Measurements from ENCODE around the gene MLH1.

MLH1 gene

GRCh38 chr3:37097776-37098175 is 104.5 kb downstream of the MLH1 start:
- no peak for DNase-seq

- no peak for DNase-seq
These were observed 105.6 kb downstream of the MLH1 start for GRCh38 chr3:37098884-37099283.

GRCh38 chr3:37099469-37099868 is 106.2 kb downstream of the MLH1 start:
- DNase-seq: no peak

GRCh38 chr3:37100411-37100810 is 107.1 kb downstream of the MLH1 start:
- DNase-seq: no peak
